ENCODE measurements around the gene COL18A1.

DNA sequence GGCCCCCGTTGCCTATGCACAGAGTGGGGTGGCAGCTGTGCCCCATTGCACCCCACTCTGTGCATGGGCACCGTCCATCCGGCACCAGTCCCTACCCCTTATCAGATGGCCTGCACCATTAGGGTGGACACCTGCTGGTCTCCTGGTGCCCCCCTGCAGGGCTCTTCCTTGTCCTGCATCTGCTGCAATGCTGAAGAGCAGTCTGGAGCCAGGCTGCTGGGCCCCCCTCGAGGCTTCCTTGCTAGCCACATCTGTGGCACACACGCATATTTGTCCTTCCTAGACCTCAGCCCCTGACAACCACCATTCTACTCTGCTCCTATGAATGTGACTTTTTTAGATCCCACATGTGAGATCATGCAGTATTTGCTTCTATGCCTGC is 56.4 kb downstream of the COL18A1 start:
- TF ChIP-seq, protein P1, sequence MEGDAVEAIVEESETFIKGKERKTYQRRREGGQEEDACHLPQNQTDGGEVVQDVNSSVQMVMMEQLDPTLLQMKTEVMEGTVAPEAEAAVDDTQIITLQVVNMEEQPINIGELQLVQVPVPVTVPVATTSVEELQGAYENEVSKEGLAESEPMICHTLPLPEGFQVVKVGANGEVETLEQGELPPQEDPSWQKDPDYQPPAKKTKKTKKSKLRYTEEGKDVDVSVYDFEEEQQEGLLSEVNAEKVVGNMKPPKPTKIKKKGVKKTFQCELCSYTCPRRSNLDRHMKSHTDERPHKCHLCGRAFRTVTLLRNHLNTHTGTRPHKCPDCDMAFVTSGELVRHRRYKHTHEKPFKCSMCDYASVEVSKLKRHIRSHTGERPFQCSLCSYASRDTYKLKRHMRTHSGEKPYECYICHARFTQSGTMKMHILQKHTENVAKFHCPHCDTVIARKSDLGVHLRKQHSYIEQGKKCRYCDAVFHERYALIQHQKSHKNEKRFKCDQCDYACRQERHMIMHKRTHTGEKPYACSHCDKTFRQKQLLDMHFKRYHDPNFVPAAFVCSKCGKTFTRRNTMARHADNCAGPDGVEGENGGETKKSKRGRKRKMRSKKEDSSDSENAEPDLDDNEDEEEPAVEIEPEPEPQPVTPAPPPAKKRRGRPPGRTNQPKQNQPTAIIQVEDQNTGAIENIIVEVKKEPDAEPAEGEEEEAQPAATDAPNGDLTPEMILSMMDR (IDR thresholded peaks at IDR 0.05) = no peak
- no peak for TF ChIP-seq POLR2A (IDR thresholded peaks at IDR 0.05)
- TF ChIP-seq EP300 (IDR thresholded peaks at IDR 0.05; ENCODE audit: low read depth) = no peak

All from transverse colon (tissue), 3 donors.